GM18861 (cell line): ENCODE results near the gene CLEC20A.
"Not testable (repeated sequence)": the region's sequence is repeated elsewhere in the genome, so short reads cannot be mapped to it uniquely, and the experiment has no call there.

Source experiments
- ATAC-seq: cut with Tn5 transposase; IDR thresholded peaks from one replicate; pipeline ENCODE4 v1.9.1; 2021; ENCODE audit not compliant: unreplicated experiment

CLEC20A gene

DNA sequence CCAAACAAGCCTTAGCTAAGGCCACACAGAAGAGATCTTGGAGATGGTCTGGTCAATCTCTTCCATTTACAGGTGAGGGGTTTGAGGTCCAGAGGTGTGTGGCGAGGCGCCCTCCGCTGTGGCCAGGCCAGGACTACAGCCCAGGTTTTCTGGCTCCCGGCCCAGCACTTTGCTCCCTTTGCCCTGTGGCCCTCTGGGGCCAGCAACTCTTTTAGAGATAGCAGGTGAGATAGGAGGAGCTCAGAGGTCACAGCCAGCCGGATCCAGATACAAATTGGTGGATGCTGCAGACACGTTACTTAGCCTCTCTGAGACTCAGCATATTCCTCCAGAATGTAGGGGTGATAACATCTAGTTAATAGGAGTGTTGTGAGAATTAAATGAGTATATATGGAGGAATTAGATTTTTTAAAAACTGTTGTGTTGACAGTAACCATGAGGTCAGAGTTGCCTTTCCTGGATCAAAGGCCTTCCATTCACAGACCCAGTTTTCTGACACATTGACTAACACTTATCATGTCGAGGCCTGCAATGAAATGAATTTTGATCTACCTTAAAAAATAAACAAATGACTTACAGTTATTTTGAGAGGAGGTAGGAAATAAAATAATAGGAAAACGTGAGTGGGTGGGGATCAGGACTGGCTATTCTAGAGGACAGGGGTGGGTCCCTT lies 32.7 kb upstream of the CLEC20A start:
- ATAC-seq = no peak

DNA sequence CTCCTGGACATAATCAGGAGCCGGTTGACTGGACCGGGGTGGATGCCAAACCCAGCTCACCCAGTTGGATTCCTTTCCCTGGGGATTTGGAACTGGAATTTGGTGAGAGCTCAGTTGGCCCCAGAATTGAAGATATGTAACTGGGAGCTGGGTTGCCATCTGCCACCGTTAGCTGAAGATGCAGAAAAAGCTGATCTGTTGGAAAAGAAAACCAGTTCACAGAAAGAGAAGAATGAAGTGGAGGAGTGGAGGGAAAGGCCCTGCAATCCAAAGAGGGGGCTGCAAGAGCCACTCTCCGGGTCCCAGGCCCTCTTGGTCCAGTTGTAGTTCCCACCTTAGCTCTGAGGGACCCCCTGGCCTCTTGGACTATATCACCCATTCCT lies 32.2 kb upstream of the CLEC20A start:
- ATAC-seq = no peak

DNA sequence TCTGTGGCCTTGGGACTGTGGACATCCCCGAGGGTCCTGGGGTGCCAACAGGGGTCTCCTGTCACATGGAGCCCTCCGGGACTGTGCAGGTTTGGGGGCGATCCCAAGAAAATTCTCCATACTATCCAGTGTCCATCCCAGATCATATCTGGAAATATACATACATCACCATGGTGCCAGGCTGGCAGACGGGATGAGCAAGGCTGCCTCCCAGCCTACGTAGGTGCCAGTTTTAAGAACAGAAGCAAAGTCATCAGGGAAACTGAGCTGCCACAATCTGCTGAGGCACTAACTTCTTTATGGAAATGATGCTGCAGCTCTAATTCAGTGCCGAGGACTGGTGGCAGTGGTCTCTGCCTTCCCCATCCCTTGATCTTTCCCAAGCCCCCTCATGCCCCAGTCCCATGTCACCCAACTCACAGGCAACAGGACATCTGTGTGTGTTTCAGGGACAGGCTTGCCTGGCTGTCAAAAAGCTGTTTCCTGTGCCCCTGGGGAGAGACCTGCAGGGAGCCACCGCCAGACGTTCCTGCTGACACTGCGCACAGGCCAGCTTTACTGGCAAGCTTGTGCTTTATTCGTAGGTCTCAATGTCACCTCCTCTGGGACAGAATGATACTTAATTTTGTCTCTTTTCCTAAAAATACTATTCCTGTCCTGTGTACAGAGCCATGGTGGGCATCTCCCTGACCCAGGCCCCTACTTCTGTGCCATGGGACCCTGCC lies 31.6 kb upstream of the CLEC20A start:
- ATAC-seq = no peak

DNA sequence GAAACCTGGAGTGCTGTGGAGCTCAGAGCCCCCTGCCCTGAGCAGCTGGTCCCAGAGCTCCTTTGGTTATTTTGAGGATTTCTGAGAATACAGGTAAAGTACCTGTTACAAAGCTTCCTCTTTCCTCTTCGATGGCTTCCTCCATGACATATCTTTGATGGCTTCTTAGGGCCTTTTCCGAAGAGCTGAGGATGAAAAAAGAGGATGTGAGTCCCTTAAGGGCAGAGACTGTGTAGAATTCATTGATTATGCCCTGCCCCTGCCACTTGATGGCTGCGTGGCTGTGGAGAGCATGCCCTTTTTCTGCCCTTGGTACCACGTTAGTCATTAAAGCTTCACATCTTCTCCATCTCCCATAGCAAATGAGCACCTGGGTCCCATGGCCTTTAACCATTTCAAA lies 30.4 kb upstream of the CLEC20A start:
- ATAC-seq = no peak

DNA sequence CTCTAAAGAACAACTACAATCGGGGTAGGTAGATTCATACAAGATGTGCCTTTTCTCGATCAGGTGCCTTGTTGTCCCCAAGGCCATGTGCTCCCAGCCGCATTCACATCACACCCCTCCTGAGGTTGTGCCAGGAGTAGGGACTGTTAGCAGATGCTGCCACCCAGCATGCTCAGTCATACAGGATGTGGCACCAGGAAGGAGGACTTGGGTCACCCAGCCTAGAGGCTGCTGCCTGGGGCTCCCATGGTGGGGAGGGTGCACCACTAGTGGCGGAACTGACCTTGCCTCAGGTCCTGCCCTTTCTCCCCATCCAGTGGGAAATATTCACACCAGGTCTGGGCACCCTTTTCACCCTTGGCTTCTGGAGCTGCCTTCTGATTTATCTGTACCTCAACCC lies 24.5 kb upstream of the CLEC20A start:
- ATAC-seq = no peak

DNA sequence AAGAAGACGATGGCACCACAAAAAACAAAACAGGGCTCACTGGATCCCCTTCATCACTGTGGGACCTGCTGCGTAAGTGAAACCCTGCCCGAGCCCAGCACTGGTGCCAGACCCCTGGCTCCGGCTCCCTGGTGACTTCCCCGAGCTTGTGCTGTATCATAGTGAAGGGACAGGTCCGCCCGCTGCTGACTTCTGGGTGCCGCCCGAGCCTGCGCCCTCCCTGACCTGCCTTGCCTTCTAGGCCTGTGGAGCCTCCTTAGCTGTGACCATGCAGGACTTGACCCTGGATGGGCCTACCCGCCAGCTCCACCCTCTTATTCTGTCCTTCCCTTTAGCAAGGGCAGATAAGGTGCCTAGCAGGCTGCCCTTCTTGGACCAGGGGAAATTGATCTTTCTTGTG lies 24.0 kb upstream of the CLEC20A start:
- ATAC-seq = no peak

DNA sequence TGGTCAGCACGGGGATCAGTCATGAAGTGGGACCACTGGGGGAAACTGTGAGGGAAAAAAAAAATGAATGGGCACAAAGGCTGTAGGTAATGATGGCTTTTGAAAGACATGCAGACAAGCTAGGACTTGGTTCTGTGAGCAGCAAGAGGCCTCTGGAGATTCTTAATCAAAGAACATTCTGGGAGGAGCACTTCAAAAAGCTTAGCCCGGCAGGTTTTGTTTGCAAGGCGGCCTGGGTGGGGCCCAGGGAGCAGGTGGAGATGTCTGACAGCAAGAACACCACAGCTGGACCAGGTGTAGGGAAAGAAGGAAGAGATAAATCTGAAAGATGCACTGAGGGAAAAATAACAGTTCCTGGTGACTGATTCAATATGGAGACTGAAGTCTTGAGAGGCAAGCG lies 22.1 kb upstream of the CLEC20A start:
- no peak for ATAC-seq

DNA sequence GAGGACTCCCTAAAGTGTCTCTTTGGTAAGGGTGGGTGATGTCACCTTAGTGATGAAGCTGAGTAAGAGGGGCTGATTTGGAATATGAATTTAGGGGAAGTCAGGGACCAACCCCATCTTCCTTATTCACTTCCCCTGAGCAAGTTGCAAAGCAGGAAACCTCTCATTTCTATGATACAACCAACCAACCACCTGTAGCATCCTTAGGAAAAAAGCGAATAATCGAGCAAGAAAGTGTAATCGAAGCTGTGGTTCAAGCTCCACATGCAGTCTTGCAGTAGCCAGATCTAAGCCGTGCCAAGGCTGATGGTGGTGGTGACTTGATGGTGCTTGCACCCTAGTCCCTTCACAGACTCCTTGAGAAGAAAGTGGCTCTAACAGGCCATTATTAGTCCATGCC lies 19.3 kb upstream of the CLEC20A start:
- ATAC-seq = no peak

DNA sequence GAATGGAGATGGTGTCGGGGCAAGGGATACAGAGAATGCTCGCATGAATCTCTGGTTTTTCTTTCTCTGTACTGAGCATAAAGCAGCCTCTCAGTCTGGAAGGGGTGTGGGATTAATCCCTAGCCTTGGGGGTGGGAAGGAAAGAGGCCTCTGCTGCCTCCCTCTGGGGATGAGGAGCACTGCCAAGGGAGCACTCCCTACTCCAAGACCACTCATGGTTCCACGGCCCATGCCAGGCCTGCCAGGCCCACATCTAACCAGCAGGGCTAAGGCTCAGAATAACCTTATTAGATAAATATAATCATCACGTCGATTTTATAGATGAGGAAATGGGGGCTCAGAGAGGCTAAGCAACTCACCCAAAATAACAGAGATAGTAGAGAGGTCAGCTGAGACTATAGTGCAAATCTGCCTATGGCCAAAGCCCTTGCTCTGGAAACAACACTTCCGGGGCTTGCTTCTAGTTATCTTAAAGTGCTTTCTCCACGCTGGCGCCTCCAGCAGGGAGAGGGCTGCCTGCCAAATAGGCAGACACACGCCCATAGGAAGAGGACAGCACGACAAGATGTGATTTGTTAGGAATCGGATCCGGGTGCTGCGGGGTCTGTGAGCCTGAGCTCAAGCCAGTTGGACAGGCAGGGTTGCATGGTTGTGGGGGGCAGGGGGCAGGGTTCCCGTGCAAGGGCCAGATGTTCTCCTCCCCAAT lies 16.7 kb upstream of the CLEC20A start:
- no peak for ATAC-seq

DNA sequence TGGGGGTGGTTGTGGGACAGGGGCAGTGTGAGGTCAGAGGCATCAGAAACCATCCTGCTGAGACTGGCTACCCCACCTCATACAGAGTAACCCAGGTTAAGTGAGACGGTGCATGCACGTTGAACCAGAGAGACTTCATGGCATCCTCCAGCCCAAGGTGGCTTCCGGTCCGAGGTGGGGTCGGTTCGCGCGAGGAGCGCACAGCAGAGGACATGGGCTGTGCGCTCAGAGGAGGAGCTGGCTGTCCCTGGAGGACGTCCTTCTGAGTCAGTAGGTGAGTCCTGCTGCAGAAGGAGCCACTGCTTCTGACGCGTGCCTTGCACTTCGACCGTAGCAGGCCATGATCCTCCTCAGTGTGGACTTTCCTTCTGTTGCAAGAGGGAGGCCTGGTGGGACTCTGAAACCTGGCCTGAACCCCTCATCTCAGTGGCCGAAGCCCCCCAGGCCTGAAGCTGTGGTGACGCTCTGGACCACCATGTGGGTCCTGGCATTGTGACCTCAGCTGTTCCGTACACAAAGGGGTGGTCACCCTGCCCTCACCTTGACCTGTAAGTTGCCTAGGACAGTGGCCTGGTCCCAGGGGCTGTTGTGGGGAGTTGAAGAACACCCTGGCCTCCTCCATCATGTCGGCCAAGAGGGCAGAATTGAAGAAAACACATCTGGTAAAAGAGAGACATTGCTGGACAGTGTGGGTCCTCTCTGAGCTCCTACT lies 16.0 kb upstream of the CLEC20A start, which contains the start of gene TEX35:
Gene TEX35, plus strand, starts transcription at position 544 of the 712 bp plus-strand sequence. Its CDS starts 80 bp downstream, at position 624.
- ATAC-seq = no peak

DNA sequence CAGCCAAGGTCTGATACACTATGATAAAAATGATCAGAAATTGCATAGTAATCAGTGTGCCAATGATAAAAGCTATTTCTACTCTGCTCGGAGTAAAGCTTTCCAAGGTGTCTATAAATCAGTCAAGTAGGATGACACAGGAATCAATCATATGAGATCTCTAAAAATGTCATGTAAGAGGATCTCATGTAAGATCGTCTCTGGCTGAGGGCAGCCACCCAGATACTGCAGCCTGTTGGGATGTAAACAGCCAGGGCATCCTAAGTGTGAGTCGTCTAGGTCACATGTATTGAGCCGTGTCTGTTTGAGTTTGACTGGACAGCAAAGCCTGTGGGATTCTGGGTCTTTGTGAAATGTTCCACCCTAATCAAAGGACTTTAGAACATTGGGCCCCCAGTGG lies 13.4 kb upstream of the CLEC20A start:
- no peak for ATAC-seq

DNA sequence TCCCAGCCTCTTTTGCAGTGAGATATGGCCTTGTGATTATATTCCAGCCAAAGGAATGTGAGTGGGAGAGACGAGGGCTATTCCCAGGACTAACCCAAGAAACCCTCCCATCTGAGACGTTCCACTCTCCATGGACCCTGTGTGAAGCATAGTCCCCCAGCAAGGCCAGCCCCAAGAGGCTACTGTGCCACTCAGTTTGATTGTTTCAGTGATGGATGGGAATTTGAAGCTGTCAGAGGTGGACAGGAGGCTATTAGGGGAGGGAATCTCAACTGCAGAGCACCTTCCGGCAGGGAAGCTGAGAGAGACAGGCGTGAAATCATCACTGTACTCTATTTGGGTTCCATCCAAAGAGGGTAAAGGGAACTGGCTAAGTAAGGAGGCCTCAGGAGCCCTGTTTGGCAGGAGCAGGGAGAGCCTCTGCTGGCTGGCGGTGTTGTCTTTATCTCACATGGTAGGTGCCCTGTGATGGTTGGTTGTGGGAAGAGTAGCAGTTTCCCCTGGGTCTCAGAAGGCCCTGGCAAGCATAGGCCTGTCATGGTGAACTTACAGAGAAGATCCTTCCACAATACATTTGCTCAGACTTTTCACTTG lies 12.7 kb upstream of the CLEC20A start:
- no peak for ATAC-seq

DNA sequence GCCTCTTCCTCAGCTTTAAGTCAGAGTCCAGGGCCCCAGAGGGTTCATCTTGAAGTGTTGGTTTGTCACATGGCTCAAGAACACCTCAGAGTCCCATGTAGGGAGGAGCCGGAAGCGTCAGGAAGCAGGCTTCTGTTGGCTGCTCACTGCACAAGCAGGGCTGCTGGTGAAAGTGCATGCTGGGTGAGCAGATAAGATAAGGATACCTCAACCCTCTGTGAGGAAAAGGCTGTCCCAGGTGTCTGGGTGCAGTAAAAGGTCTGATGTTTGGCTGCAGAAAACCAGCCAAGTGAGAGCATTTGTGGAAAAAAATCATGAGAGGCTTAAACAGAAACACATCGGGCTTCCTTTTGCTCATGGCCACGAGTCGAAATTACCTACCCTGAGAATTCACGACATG lies 9.9 kb upstream of the CLEC20A start:
- no peak for ATAC-seq

DNA sequence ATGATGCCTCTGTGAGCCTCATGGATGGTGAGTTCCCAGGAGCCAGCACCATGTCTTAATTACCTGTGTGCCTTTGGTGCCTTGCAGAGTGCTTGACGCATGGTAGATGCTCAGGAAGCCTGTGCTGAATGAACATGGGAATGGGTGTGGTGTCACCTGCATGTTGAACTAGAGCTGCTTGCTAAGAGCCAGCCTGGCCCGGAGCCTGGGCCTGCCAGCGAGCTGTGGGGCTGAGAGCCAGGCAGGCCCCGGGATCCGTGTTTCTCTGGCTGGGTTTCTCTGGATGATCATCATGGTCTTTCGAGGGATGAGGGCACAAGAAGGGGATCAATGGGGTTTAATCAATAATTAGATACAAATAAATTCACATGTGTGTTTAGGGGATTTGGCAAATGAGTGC lies 9.4 kb upstream of the CLEC20A start:
- ATAC-seq = no peak

DNA sequence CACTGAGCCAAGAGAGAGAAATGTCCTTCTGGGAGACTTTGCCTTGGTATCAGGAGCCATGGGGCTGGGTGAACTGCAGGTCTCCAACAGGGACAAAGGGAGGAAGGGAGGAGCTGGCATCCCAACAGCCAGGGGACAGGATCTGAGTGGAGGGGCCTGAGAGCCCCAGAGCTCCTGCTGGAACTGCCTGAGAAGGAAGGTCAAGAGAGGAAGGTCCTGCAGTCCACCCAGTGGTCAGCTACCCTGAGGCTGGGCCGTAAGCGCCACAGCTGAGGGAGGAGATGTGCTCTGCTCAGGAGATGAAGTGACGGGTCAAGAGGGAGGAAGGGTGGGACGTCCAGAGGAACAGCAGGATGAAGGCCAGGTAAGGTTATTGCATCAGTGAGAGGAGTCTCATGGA lies 7.5 kb upstream of the CLEC20A start:
- ATAC-seq = no peak

DNA sequence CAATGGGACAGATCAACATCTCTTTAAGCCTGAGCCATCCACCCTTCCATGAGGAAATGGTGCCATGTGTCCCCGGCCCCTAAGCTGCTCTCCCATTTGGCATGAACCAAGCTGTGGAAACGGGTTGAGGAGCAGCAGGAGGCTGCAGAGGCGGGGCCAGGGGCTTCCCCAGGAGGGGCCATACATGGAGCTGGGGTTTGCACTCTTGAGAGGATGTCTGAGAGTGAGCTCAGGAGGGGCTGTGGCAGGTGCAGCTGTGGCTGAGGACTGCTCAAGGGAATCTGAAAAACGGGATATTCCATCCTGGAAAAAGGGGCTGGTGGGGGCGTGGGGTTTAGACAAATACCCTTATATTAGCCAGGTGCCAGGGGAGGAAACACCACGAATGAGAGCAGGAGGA lies 7.1 kb upstream of the CLEC20A start:
- no peak for ATAC-seq

DNA sequence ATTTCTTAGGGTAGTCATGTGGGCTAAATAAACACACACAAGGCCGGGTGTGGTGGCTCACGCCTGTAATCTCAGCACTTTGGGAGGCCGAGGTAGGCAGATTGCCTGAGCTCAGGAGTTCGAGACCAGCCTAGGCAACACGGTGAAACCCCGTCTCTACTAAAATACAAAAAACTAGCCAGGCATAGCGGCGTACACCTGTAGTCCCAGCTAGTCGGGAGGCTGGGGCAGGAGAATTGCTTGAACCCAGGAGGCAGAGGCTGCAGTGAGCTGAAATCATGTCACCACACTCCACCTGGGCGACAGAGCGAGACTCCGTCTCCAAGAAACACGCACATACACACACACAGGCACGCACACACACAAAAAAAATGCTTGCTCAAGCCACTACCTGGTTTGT lies 6.6 kb upstream of the CLEC20A start:
- ATAC-seq = not testable (repeated sequence)

DNA sequence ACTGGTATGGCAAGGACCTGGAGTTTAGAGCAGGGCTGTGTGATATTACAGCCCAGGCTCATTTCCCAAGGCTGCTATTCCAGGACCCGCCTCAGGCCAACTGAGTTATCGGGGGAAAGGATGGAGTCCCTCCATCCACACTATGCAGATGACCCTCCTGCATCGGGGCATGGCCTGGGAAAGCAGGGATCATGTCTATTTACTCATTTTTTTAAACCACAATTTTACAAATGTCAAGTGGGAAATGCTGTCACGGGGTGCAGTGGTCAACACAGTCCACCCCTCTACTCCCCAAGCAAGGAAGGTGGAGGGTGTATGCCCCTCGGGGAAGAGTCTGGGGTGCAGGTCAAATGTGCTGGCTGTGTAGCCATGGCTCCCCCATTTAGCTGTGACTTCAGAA lies 6.1 kb upstream of the CLEC20A start:
- no peak for ATAC-seq

DNA sequence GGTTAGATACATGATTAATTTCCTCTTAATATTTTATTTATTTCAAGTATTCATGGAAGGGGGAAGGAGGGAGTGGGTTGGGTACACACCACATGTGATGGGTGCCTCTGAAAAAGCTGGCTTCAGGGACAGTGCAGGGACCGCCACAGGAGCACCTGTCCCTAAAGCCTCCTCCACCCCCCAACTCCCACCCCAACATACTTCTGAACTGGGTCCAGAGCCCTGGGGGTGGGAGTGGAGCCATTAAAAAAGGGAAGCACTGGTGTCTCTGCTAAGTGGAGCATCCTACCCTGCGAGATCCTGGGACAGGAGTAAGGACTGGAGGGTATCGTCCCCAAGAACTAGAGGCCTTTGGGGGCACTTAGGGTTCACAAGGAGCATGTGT lies 5.6 kb upstream of the CLEC20A start:
- no peak for ATAC-seq

DNA sequence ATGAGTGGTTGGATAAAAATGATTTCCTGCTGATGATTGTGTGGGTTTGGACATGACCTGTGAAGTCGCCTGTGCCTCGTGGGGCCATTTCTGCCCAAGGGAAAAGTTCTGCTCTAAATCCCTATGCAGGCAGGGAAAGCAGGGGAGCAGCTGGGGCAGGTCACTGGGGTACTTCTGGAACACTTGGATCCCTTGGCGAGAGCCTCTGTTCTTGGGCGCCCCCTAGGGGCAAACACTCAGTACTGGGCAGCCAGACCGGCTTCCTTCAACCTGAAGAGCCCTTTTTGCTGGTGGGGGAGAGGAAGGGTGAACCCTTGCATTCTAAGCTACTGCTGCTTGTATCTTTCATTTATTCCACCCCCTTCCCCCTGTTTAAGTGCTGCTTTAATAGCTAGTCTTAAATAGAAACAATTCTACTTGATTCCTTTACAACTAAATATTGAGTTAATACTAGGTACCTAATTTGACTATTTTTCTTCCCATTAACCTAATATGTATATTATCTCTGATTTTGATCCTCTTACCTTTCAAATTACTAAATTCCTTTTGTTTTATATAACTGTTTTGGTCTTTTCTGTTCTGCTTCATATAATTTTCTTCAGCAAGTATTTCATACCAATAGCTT lies 5.1 kb upstream of the CLEC20A start:
- ATAC-seq = peak; percentile 83
